ENCODE data around the gene TLR6.

TLR6 gene

DNA sequence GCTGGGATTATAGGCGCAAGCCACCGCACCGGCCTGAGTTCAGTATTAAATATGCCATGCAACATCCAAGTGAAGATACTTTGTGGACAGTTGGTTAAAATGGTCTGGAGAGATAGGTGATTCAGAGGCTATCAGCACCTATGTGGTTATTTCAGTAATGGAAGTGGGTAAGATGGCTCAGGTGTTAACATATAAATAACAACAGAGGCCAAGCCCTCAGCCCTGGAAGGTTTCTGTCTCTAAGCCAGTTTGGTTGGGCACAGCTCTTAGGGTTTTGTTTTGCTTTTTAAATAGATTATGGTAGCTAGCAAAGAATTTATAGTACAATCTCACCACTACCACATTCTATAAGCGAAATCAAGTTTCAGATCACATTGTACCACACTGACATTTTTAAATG, 27.6 kb upstream of the TLR6 start:
- ChIA-PET POLR2A (no interaction called here), CTCF (interaction anchor here (0.6 kb wide), 1 partner anchor 253 kb away, joined by 4 read pairs; no protein-coding TSS in a partner anchor)
- no peak overlapping the region for H3K4me3 ChIP-seq (ENCODE audit: low read depth, low read length)
- no peak overlapping the region for H3K27ac ChIP-seq (ENCODE audit: extremely low read depth, low read depth, low read length)
- TF ChIP-seq, protein P1, sequence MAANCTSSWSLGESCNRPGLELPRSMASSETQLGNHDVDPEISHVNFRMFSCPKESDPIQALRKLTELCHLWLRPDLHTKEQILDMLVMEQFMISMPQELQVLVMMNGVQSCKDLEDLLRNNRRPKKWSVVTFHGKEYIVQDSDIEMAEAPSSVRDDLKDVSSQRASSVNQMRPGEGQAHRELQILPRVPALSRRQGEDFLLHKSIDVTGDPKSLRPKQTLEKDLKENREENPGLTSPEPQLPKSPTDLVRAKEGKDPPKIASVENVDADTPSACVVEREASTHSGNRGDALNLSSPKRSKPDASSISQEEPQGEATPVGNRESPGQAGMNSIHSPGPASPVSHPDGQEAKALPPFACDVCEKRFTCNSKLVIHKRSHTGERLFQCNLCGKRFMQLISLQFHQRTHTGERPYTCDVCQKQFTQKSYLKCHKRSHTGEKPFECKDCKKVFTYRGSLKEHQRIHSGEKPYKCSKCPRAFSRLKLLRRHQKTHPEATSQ (tag by site-specific recombination; IDR thresholded peaks at IDR 0.05), result no peak
- TF ChIP-seq KLF7 (tag by site-specific recombination; IDR thresholded peaks at IDR 0.05; ENCODE audit: borderline replicate concordance) (no peak), ZBTB48 (tag by site-specific recombination; IDR thresholded peaks at IDR 0.05) (no peak), ZNF311 (tag by site-specific recombination; IDR thresholded peaks at IDR 0.05; ENCODE audit: borderline replicate concordance) (no peak)
- peaks cover 0 to 18% of the 10 kb centered on the region in 2 experiments; a peak in 1 of 3 replicates for H3K36me3 ChIP-seq (ENCODE audit: control insufficient read depth in 2 of 2, insufficient read depth in 1 of 2, low read length in 2 of 2)
- no peaks in the 10 kb centered on the region for H3K4me1 ChIP-seq (ENCODE audit: control insufficient read depth, insufficient read depth, low read length)
- no peaks in the 10 kb centered on the region for H3K9me3 ChIP-seq (ENCODE audit: control insufficient read depth, insufficient read depth, low read depth, low read length)

DNA sequence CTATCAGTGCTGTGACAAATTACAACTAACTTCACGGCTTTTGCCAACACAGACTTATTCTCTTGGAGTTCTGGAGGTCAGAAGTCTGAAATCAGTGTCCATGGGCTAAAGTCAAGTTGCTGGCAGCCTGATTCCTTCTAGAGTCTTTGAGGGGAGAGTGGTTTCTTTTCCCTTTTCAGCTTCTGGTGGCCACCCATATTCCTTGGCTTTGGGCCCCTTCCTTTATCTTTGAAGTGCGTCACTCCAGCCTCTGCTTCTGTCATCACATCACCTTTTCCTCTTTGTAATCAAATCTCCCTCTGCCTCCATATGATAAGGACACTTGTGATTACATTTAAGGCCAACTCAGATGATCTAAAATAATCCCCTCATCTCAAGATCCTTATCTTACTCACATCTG, 20.0 kb upstream of the TLR6 start:
- no peaks in the 10 kb centered on the region for H3K4me1 ChIP-seq (ENCODE audit: control insufficient read depth, insufficient read depth, low read length)
- peaks cover 0 to 37% of the 10 kb centered on the region in 2 experiments; a peak in 1 of 3 replicates for H3K36me3 ChIP-seq (ENCODE audit: control insufficient read depth in 2 of 2, insufficient read depth in 1 of 2, low read length in 2 of 2)
- no peak overlapping the region for H3K27ac ChIP-seq (ENCODE audit: extremely low read depth, low read depth, low read length)
- ChIA-PET CTCF (interaction anchor here (2.3 kb wide), 1 partner anchor 17 kb away, joined by 14 read pairs; no protein-coding TSS in a partner anchor), POLR2A (no interaction called here)
- H3K4me3 ChIP-seq (ENCODE audit: low read depth, low read length), result no peak overlapping the region
- no peaks in the 10 kb centered on the region for H3K9me3 ChIP-seq (ENCODE audit: control insufficient read depth, insufficient read depth, low read depth, low read length)
- TF ChIP-seq ZNF518A (tag by site-specific recombination; conservative IDR thresholded peaks at IDR 0.05; ENCODE audit: low read depth) (no peak), ZNF585B (tag by site-specific recombination; IDR thresholded peaks at IDR 0.05) (no peak), KLF9 (tag by site-specific recombination; IDR thresholded peaks at IDR 0.05; ENCODE audit: low read depth) (no peak), ZNF549 (tag by site-specific recombination; IDR thresholded peaks at IDR 0.05) (no peak), ZNF416 (tag by site-specific recombination; IDR thresholded peaks at IDR 0.05) (no peak), ZNF621 (tag by site-specific recombination; IDR thresholded peaks at IDR 0.05) (no peak), HOXD13 (CRISPR knock-in tag; IDR thresholded peaks at IDR 0.05; ENCODE audit: borderline replicate concordance) (no peak), ZNF791 (tag by site-specific recombination; IDR thresholded peaks at IDR 0.05) (no peak), ZNF776 (tag by site-specific recombination; IDR thresholded peaks at IDR 0.05; ENCODE audit: borderline replicate concordance) (no peak), KLF8 (tag by site-specific recombination; IDR thresholded peaks at IDR 0.05) (no peak), ZBTB44 (tag by site-specific recombination; IDR thresholded peaks at IDR 0.05) (no peak), ZNF48 (tag by site-specific recombination; IDR thresholded peaks at IDR 0.05) (no peak), ZNF302 (tag by site-specific recombination; IDR thresholded peaks at IDR 0.05; ENCODE audit: low read depth) (no peak), ZNF398 (tag by site-specific recombination; IDR thresholded peaks at IDR 0.05) (no peak), BCL11A (tag by site-specific recombination; IDR thresholded peaks at IDR 0.05; ENCODE audit: low read depth) (no peak), SP7 (tag by site-specific recombination; IDR thresholded peaks at IDR 0.05) (no peak), ZBTB7A (tag by site-specific recombination; IDR thresholded peaks at IDR 0.05; ENCODE audit: low read depth) (no peak), FEZF1 (tag by site-specific recombination; IDR thresholded peaks at IDR 0.05) (no peak)
- TF ChIP-seq, protein P2, sequence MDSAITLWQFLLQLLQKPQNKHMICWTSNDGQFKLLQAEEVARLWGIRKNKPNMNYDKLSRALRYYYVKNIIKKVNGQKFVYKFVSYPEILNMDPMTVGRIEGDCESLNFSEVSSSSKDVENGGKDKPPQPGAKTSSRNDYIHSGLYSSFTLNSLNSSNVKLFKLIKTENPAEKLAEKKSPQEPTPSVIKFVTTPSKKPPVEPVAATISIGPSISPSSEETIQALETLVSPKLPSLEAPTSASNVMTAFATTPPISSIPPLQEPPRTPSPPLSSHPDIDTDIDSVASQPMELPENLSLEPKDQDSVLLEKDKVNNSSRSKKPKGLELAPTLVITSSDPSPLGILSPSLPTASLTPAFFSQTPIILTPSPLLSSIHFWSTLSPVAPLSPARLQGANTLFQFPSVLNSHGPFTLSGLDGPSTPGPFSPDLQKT (IDR thresholded peaks at IDR 0.05; ENCODE audit: borderline replicate concordance, low read depth, low read length), result no peak
